Activated CD8-positive, alpha-beta memory T cell treated with anti-CD3 and anti-CD28 coated beads for 1 hour (primary cell): ENCODE data around the gene PTGDR.

Experiments used
- DNase-seq, 2 donors: peaks; one replicate each; pipeline ENCODE4 v3.0.0-alpha.2; 2020; ENCODE audit warnings: low read depth in 1 of 2; ENCODE audit errors: extremely low read depth in 1 of 2

Gene PTGDR

GRCh38 chr14:52263190-52263589 is 4.3 kb upstream of the PTGDR start:
- no peak for DNase-seq

GRCh38 chr14:52265253-52265652 is 2.2 kb upstream of the PTGDR start:
- DNase-seq, result no peak

- no peak for DNase-seq
Observed at GRCh38 chr14:52266179-52266578, 1.3 kb upstream of the PTGDR start.

- DNase-seq, result no peak
Observed at GRCh38 chr14:52266782-52267181, 716 bp upstream of the PTGDR start.

GRCh38 chr14:52268279-52269061 is 972 bp downstream of the PTGDR start:
- DNase-seq, result no peak

GRCh38 chr14:52269100-52269499 is 1.6 kb downstream of the PTGDR start:
- no peak for DNase-seq

- DNase-seq, result no peak
Observed at GRCh38 chr14:52269982-52270381, 2.5 kb downstream of the PTGDR start.

- DNase-seq, result no peak
Observed at GRCh38 chr14:52271538-52271937, 4.0 kb downstream of the PTGDR start.

GRCh38 chr14:52272375-52272774 is 4.9 kb downstream of the PTGDR start:
- no peak for DNase-seq

- DNase-seq, result no peak
Observed at GRCh38 chr14:52275372-52275771, 7.9 kb downstream of the PTGDR start.

GRCh38 chr14:52277552-52277951 is 10.1 kb downstream of the PTGDR start:
- no peak for DNase-seq

GRCh38 chr14:52279408-52279807 is 11.9 kb downstream of the PTGDR start:
- no peak for DNase-seq

- no peak for DNase-seq
Observed at GRCh38 chr14:52283099-52283498, 15.6 kb downstream of the PTGDR start.

GRCh38 chr14:52286661-52287649 is 19.5 kb downstream of the PTGDR start:
- no peak for DNase-seq

GRCh38 chr14:52296378-52296777 is 28.9 kb downstream of the PTGDR start:
- DNase-seq, result no peak

GRCh38 chr14:52298795-52299194 is 31.3 kb downstream of the PTGDR start:
- DNase-seq, result no peak

- DNase-seq, result no peak
Observed at GRCh38 chr14:52299692-52300278, 32.3 kb downstream of the PTGDR start.

GRCh38 chr14:52303236-52303635 is 35.7 kb downstream of the PTGDR start:
- no peak for DNase-seq

GRCh38 chr14:52304248-52304904 is 36.9 kb downstream of the PTGDR start:
- DNase-seq, result no peak

- no peak for DNase-seq
Observed at GRCh38 chr14:52305014-52305413, 37.5 kb downstream of the PTGDR start.

GRCh38 chr14:52307376-52307775 is 39.9 kb downstream of the PTGDR start:
- no peak for DNase-seq
